Left colon (tissue), 2 donors: ENCODE data around the gene TEX29. TPM values are rescaled to one million over a fixed set of nuclear protein-coding genes. Genes with fewer than 3 reads are reported as not detected.

Experiments used
- ATAC-seq: fragments of 200-7000 bp; cut with Tn5 transposase; one replicate; pipeline ENCODE4 v1.9.1; 2020; ENCODE audit warnings: mild to moderate bottlenecking, moderate library complexity
- DNase-seq, 2 donors: peaks; one replicate each; pipeline ENCODE4 v3.0.0-alpha.2; 2020
- intact Hi-C, 2 donors: fragments of 100-400 bp; cut with DNase I in 1 of 2; cut with micrococcal nuclease in 1 of 2; formaldehyde crosslinking; loops; one replicate each; pipeline versions ENCODE4 v1.11.2 to v1.14.0; 2022; cut with DNase I, micrococcal nuclease
- total RNA-seq, 2 donors: library from RNA; stranded (reverse); fragmentation: NEBNext Ultra II Directional; extraction: Animal tissue kit (Norgen Biotek cat#: 25700); gene quantifications; one replicate each; pipeline ENCODE4 v1.2.1, GENCODE V29; 2021
- donor health status: DM: no; HTN: no; CAD: no.
- donor health status: DM: yes; HTN: yes; CAD: no.

The TEX29 gene
- total RNA-seq, 2 donors from 2014 or later: 0.89 TPM; not detected in 1

GRCh38 chr13:111317042-111317550, 3.3 kb upstream of the TEX29 start:
- no peak for ATAC-seq
- no peak for DNase-seq
- intact Hi-C loops: no loop called here

- DNase-seq: no peak
- ATAC-seq: no peak
- intact Hi-C loops: no loop called here
These were observed 2.7 kb upstream of the TEX29 start for GRCh38 chr13:111317571-111318345.

DNA sequence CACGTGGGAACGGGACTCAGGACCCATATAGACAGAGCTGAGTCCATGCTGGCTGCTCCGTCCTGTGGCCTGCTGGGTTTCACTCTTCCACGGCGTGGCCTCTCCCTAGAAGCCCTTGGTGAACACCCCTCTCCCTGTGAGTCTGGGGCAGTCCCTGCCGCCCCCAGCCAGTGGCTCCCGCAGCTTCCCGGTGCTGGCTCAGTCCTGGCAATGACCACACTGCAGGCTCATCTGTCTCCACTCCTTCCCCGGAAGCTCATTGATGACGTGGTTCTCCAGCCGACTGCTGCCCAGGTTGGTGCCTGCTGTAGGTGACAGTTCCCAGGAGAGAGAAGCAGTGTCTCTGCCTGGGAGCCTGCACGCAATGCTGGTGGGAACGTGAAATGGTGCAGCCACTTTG, 2.1 kb upstream of the TEX29 start:
- intact Hi-C loops: no loop called here
- DNase-seq (no peak), ATAC-seq (no peak)

DNA sequence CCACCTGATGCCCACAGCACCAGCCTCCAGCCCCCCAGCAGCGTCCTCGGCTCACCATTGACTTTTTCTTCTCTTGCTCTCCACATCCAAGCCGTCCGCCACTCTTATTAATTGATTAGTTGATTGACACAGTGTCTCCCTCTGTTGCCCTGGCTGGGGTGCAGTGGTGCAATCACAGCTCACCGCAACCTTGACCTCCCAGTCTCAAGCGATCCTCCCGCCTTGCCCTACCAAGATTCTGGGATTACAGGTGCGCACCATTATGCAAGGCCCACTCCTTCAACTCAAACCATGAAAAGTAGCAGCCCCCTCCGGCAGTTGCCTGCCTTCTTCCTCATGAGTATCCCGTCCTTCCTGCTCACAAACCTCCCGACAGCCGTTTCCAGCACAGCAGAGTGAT, 921 bp upstream of the TEX29 start:
- no peak for ATAC-seq
- intact Hi-C loops: no loop called here
- DNase-seq: no peak

GRCh38 chr13:111322001-111322915, 1.8 kb downstream of the TEX29 start:
- DNase-seq: no peak

GRCh38 chr13:111322916-111323331, 2.5 kb downstream of the TEX29 start:
- ATAC-seq (no peak), DNase-seq (no peak)
- intact Hi-C loops: no loop called here

More at GRCh38 chr13:111322001-111322915, 1.8 kb downstream of the TEX29 start:
- intact Hi-C loops: no loop called here
- no peak for ATAC-seq

GRCh38 chr13:111323549-111323948, 3.1 kb downstream of the TEX29 start:
- DNase-seq (no peak), ATAC-seq (no peak)
- intact Hi-C loops: no loop called here

DNA sequence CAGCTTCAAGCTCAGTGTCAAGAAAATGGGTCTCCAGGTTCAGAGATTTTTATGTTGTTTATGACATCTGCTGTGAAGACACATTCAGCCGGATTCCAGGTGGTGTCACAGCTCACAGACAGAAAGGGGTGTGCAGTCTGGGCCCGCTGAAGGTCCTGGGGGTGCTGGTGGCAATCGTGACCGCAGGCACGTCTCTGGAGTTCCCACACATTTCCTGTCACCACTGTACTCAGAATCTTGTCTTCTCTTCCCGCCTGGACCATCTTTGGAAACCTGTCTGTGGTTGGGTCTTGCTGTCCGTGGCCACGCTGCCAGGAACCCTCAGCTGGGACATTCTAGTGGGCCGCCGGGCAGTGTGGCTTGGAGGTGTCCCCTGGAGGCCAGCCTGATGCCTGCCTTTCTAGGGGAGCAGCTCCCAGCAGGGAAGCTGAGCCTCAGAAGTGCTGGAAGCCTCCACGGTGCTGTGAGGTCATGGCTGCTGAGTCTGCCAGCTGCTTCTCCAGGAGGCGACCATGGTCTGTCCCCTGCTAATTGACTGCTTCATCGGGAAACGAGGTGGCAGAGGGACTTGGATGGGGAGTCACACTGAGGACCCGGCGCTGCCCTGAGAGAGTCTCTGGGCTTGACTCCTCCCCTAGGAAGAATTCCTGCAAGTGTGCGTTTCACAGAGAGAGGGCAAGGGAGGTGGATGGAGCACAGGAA, 3.7 kb downstream of the TEX29 start:
- ATAC-seq (no peak), DNase-seq (no peak)
- intact Hi-C loops: no loop called here

- intact Hi-C loops: no loop called here
- no peak for ATAC-seq
- DNase-seq: no peak
These were observed 4.3 kb downstream of the TEX29 start for GRCh38 chr13:111324736-111325135.

DNA sequence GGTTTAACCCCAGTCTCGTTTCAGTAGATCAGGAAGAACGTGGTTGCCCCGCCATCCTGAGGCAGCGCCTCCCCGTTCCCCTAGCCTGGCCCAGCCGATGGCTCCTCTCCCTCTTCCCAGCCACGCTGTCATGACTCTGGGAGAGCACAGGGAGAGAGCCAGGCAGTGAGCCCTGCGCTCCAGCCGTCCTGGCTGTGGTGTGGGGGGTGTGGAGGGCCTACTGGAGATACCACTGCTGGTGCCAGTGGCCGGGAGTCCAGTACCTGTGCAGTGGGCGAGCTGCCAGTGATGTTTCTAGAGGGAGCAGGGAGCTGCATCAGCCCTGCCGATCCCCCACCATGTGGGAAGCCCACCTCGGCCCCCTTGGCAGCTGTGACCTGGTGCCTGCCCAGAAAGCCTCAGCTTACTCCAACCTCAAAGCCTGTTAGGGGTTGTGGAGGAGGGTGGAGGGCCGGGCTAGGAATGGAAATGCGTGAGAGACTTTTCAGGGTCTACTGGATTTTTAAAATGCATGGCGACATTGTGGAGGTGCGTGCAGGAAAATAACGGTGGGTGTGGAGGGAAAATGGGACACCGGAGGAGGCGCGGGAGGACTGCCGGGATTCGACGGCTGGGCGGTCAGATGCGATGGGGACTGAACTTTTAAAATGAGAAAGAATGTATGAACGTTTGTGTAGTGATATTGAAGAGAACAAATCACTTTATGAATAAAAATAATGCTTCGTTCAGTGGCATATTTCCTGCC, 4.9 kb downstream of the TEX29 start:
- no peak for ATAC-seq
- intact Hi-C loops: no loop called here
- no peak for DNase-seq

DNA sequence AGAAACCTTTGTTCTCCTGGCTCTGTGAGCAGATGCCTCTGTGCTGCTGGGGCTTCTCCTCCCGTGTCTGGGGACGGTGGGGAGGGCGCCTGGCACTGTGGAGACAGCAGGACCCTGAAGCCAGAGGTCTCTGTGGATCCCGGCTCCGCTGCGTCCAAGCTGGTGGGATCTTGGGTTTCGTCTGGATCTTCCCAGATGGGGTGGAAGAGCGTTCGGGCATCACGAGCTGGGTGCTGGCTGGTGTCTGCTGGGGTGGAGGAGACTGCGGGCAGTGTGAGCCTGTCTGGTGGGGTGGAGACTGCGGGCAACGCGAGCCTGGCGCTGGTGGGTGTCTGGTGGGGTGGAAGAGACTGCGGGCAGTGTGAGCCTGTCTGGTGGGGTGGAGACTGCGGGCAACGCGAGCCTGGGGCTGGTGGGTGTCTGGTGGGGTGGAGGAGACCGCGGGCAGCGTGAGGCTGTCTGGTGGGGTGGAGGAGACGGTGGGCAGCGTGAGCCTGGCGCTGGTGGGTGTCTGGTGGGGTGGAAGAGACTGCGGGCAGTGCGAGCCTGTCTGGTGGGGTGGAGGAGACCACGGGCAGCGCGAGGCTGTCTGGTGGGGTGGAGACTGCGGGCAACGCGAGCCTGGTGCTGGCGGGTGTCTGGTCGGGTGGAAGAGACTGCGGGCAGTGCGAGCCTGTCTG, 5.6 kb downstream of the TEX29 start:
- ATAC-seq (no peak), DNase-seq (no peak)

GRCh38 chr13:111326621-111326965, 6.2 kb downstream of the TEX29 start:
- DNase-seq (no peak), ATAC-seq (no peak)
- intact Hi-C loops: no loop called here

More for the DNA sequence above, 5.6 kb downstream of the TEX29 start:
- intact Hi-C loops: no loop called here

GRCh38 chr13:111326981-111327642, 6.7 kb downstream of the TEX29 start:
- ATAC-seq (no peak), DNase-seq (no peak)
- intact Hi-C loops: no loop called here

GRCh38 chr13:111327730-111328573, 7.5 kb downstream of the TEX29 start:
- ATAC-seq: no peak
- intact Hi-C loops: no loop called here
- DNase-seq: no peak

DNA sequence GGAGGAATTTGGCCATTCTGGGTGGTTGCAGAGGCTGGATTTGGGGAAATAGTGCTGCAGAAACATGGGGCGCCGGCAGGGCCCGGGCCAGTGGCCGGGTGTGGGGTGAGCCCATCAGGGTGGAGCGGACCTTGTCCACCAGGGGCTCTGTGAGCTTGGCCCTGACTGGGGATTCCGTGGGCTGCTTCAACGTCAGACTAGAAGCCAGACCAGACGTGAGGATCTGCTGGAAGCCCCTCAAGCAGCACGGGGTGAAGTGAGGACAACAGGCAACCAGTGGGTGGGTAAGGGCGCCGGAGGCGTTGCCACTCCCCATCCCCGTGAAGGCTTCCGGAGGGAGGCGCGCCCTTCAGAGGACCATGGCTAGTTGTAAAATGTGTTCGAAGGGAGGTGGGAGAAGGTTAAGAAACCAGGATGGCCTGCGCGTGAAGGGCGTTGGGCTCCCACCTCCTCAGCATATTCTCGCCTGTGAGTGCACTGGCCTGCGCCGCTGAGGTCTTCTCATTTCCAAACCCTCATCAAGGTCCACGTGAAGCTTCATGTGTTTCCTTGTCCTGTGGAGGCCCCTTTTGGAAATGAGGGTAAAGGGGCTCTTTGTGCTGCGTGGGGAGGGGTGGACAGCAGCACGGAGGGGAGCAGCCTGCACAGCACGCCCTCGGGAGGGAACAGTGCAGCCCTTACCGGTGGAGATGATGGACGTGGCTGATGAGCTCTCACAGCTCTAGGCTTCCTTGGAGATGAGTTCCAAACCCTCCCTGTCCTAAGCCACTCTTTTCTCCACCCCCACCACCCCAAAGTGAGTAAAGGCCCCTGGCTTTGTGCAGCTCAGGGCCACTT, 8.3 kb downstream of the TEX29 start:
- ATAC-seq (no peak), DNase-seq (no peak)
- intact Hi-C loops: no loop called here

DNA sequence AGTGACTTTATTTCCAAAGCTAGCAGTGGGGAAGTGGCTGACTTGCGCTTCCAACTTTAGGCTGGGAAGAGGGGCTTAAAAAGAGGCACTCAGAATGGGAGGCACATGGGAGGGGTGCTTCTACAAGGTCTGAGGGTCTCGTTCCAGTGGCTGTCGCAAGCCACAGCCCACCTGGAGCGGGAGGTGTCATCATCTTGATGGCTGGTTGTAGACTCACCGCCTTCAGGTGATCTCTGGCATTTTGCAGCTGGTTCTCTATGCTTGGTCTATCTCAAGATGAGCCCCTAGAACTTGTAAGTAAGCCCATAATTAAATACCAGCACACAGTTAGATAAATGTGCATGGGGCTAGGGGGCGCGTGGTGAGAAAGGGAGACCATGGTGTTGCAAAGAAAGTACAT, 9.2 kb downstream of the TEX29 start:
- no peak for ATAC-seq
- DNase-seq: no peak
- intact Hi-C loops: no loop called here
